Fibroblast of skin of scalp (primary cell): ENCODE data around the gene PRKG1.
A peak's percentile ranks its signal among the peaks of the same experiment; 100 is the strongest.

Experiments used
- DNase-seq: peaks from one replicate; pipeline ENCODE4 v3.0.0-alpha.2; 2013

Gene PRKG1

DNA sequence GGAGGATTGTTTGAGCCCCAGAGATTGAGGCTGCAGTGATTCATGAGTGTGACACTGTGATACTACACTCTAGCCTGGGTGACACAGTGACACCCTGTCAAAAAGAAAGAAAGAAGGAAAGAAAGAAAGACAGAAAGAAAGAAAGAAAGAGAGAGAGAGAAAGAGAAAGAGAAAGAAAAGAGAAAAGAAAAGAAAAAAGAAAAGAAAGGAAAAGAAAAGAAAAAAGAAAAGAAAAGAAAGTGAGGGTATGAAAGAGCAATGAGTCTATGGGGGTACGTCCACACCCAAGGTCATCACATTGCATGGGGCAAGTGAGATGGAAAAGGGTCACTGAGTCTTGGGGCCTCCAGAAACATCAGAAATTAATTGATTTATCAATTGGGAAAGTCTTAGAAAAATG, 760.3 kb downstream of the PRKG1 start:
- no peak for DNase-seq

DNA sequence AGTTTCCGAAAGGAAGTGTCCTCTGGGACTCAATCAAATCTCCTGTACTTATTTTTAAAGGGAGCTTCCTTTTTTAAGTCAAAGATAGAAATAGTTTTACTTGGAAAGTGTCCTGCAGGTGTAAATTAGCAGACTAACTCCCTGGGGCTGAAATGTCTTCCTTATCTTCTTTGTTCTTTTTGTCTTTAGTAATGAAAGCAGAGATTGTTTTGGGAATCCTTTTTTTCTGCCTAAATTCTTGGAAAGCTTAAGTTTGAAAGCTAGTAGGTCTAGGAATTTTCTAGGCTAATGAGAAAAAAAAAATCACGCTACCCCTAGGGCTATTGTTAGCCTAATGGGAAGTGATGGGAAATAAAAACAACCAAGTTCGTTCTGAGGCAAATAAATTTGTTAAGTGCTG, 764.2 kb downstream of the PRKG1 start:
- no peak for DNase-seq

DNA sequence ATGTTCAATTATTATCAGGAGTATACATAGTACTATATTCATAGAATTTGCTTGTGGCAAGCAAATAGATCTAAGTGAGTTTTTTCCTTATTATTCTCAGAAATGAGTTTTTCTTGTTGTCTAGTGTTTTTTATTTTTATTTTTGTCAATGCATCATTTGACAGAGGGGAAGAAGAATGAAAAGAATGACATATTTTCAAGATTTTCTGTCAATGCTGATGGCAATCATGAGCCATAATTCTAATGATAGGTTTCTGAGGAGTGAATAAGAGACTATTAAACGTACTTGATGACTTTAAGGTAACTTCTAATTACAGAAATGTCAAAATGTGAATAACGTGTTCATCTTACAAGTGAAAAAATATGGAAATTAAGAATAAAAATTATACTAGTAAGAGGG, 769.7 kb downstream of the PRKG1 start:
- DNase-seq: no peak

DNA sequence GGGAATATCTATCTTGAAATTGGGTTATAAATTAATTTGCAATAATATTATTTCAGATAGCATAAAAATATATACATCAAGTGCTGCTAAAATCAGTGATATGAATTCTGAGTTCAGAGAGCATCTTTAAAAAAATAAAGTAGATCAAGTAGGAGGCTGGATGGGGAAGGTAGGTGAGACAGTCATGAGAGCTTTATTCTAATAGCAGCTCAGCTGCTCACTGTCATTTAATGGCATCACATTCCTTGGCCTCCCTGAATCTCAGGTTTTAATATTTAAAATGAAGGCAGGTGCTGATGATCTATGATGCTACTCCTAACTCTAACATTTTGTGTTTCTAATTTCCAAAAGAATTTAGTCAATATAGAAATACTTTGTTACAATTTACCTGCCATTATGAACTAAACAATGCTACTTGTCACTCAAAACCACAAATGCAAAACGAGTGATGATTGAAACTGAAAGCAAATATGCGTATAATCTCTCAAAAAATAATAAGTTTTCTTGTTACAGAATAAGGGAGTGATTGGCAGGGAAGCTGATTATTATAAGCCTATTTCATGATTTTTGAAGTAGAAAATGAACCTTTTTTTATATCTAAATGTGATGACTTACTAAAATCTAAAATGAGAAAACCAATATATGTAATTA, 772.7 kb downstream of the PRKG1 start:
- no peak for DNase-seq

DNA sequence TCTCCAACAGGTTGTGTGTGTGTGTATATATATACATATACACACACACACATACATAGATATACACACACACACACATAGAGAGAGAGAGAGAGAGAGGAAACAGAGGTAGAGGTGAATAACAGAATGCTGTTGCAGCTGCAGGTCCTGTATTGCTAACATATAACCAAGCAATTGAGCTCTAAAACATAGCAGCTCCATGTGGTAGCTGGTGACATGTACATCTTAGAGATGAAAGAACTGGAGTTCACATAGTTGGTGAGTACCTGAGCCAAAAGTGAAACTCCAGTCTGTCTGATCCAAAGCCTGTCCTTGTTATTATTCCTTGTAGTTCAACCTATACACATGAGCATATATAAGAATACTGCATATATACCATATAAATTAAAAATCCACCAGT, 778.0 kb downstream of the PRKG1 start:
- no peak for DNase-seq

DNA sequence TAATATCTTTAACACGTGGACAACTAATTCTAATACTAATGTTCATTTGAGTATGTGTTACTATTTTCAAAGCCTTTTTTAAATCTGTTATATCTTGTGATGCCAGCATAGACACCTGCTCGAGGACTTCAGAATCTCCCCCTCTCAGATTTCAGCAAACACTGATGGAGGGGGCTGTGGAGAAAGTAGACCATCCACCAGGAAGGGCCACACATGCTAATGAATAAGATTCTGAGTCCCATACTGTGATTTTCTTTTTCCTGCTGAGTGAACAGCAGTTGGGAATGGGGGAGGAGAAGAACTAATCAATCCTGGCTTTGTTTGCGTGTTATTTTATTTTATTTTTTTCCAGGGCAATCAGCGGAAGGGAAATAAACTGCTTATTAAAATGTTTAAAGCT, 783.0 kb downstream of the PRKG1 start:
- DNase-seq: no peak

GRCh38 chr10:51860257-51860656, 786.0 kb downstream of the PRKG1 start:
- DNase-seq: peak; percentile 21

GRCh38 chr10:51861051-51861450, 786.8 kb downstream of the PRKG1 start:
- DNase-seq: no peak

DNA sequence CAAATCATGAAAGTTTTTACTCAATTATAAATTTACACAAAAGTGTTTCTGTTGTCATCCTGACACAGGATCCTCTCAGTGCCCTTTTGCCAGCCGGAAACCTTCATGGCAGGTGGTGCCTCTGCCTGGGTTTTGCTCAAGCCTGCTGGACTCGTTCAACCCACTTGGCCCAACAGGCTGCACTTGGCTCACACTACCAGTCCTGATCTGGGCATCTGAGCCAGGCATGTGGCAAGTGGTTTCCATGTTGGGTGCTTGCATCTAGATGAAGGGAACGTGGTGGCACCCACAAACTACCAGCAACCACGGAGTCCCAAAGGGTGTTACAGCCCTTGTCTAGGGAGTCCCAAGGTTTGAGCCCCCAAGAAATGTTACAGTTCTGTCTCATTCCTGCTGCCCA, 787.4 kb downstream of the PRKG1 start:
- no peak for DNase-seq

- DNase-seq: no peak
These were observed 787.9 kb downstream of the PRKG1 start for GRCh38 chr10:51862149-51862548.

DNA sequence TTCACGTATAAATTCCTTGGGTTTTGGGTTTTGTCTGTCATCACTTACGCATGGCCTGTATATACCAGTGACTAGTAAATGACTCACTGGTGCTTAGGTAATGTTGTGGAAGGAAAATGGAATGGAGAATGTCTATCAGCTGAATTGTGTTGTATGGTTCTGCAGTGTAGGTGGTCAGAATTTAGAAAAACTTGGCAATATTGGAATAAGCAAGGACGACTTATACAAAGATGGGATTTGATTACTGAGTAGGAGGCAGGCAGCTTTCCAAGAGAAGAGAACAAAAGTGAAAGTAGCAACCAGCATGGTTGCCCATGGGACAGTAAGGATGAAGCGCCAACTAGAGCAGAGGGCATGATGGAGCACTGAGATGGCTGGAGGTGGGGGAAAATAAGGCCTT, 793.7 kb downstream of the PRKG1 start:
- DNase-seq: peak; percentile 82

DNA sequence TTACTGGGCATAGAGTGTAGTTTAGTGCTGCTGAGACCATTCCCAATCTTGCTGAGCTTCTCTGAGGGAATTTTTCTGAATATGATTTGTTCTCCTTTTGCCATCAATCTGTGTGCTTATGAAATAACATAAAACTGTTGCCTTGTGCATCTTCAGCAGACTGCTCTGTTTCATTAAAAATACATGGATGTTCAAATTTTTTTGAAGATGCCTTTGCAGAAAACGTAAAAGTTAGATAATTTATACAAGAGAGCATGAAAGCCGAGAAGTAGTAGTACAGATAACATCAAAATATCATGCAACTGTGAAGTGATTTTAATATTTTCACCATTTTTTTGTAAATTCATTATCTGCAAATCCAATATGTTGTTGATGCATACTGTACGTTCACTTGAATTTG, 799.8 kb downstream of the PRKG1 start:
- no peak for DNase-seq

- DNase-seq: no peak
These were observed 801.3 kb downstream of the PRKG1 start for GRCh38 chr10:51875610-51876009.

DNA sequence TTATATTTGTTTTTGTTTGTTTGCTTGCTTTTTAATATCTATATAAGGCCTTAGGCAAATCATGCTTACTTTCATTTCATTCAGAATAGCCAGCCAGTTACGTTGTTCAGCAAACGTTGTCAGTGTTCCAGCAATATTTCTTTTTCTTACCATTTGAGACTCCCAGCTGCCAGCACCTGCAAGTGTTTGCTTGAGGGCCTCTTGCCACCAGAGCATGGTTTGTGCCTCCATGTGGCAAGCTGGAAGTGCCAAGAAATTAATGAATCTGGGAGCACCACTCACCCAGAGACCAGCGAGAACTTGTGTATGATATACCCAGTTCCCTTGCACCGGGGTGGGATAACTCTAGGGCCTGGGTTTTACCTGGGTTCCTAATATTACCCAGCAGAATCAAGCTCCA, 802.2 kb downstream of the PRKG1 start:
- no peak for DNase-seq

DNA sequence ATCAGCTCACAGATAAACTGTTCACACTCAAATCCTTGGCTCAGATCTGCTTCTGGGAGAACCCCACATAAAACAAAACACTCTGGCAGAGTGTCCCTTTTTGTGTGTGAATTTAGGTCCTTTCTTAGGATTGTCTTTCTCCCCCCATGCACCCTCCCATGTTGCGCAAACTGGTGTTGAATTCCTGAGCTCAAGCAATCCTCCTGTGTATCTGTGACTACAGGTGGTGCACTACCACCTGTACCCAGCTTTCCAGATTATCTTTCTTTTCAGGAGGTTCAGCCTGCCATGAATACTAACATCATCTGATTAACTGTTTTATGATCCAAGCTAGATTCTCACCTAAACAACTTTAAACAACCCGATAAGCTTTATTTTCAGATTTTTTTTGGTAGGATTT, 802.7 kb downstream of the PRKG1 start:
- no peak for DNase-seq

- DNase-seq: no peak
These were observed 803.3 kb downstream of the PRKG1 start for GRCh38 chr10:51877636-51878035.

GRCh38 chr10:51878695-51879094, 804.4 kb downstream of the PRKG1 start:
- no peak for DNase-seq

GRCh38 chr10:51879238-51879637, 805.0 kb downstream of the PRKG1 start:
- DNase-seq: peak; percentile 99

DNA sequence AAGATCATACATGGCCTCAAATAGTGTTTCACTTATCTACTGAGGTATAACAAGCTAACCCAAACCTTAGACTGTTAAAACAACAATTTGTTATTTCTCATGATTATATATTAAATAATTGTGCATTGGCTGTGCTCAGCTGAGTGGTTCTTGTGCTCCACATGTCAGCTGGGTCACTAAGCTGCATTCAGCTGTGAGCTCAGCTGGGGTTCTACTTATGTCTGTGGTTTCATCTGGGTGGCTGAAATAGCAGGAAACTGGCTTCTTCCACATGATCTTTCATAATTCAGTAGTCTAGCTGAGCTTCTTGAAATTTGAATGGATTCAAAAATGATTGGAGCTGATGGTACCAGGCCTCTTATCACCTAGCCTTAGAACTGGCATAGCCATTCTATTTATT, 806.9 kb downstream of the PRKG1 start:
- no peak for DNase-seq

DNA sequence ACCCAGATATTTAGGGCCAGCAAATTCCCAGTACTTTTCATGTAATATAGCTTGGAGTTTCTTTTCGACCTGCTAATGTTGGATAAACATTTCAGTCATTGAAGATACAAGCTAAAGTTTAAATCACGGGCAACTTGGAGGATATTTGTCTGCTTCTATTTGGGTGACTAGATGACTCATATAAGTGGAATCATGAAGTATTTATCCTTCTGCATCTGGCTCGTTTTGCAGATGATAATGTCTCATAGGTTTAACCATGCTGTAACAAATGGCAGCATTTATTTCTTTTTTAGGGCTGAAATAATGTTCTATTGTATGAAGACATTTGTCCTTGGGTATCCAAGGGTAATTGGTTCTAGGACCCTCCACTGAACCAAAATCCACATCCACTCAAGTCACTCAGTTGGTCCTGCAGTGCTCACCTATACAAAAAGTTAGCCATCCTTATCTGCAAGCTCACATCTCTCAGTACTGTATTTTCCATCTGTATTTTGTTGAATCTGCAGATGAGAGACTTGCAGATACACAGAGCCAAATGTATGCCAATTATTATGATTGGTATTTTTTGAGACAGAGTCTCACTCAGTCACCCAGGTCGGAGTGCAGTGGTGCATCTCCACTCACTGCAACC, 812.3 kb downstream of the PRKG1 start:
- DNase-seq: peak; percentile 77

GRCh38 chr10:51888263-51888662, 814.0 kb downstream of the PRKG1 start:
- DNase-seq: no peak

DNA sequence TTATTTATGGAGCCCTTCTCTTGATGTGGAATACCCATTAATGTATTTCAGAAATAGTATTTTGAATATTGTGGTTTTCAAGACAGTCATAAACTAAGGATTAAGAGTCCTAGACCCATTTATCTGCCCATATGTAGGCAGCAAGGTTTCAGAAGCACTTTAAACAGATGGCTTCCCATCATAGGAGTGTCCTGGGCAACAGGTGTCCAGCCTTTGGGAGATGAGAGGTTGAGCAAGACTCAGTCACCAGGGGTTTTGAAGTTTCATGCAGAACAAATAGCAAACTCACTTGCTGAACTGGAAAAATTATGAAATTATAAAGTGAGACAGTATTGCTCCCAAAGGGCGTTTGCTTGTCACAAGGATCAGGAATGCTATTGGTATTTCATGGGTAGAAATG, 818.0 kb downstream of the PRKG1 start:
- DNase-seq: no peak

DNA sequence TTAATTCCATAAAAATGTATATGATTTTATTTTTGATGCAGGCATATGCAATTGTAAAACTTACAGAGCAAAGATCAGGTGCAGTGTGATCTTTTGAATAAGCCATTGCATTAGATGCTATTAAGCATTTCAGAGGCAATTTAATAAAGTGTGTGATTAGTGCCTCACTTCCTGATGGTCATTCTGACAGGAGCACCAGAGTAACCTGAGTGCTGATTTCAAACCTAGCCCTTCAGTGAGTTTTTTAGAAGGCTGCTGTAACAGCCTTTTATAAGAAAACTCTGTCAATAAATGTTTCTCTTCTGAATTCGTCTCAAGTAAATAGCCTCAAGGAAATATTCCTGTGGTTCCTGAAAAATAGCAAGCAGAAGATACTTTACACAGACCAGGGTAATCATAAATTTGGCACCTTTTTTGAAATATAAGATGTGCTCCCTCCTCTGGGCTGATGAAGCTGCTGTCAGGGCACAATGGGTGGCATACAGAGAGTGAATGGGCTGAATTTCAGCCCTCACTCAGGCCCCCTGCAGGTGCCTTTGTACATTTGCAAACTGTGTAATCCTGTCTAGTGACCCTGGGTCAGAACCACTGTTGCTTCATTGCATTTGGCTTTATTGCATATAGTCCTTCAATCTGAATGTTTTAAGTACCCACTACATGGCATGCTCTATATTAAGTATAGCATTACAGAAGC, 818.8 kb downstream of the PRKG1 start:
- peak; percentile 27 for DNase-seq
